ENCODE measurements around the gene VGLL4. TPM values are rescaled to one million over a fixed set of nuclear protein-coding genes. Genes with fewer than 3 reads are reported as not detected.

Gene VGLL4
- total RNA-seq, 1 donor from 2014 or later = 29.3 TPM

- Histone ChIP-seq H3K27me3 (ENCODE audit: low read depth) (no peaks in the 10 kb centered on the region), H3K4me1 (peaks cover 100% of the 10 kb centered on the region), H3K36me3 (peaks cover 37% of the 10 kb centered on the region), H3K27ac (replicated peaks) (peak overlapping the region; percentile 83), H3K4me3 (no peak overlapping the region), H3K9me3 (replicated peaks) (no peaks in the 10 kb centered on the region)
- DNase-seq = no peak
- intact Hi-C loops (cut with micrococcal nuclease) = no loop called here
- no peak for TF ChIP-seq CTCF (IDR thresholded peaks at IDR 0.05; ENCODE audit: borderline replicate concordance)
These were observed 80.4 kb downstream of the VGLL4 start for GRCh38 chr3:11563159-11563864.

DNA sequence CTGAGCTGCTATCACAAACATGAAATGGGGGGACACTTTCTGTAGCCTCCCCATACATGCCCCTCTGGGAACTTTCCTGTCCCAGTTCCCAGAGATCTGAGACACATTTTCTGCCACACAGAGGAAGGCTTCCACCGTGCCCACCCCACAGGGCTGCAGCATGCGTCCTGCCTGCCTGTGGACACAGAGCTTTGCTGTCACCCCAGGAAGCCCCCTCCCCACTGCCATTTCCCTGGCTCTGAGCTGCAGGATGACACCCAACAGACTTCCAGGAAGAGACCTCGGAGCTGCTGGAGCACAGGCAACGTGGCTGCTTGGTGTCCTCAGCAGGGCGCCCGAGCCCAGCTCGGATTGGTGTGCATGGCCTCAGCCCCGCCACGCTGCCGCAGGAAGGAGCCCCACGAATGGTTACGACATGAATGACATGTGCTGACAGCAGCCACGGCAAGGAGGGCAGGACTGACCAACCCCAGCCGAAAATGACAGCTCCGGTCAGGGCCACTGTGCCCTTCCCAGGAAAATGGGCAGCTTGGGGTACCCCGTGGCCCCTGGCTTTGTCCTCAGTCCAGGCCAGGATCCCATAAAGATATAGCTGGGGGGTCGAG is 81.3 kb downstream of the VGLL4 start:
- Histone ChIP-seq H3K4me3 (no peak overlapping the region), H3K27me3 (ENCODE audit: low read depth) (no peaks in the 10 kb centered on the region), H3K4me1 (peaks cover 100% of the 10 kb centered on the region), H3K36me3 (peaks cover 40% of the 10 kb centered on the region), H3K27ac (replicated peaks) (peak overlapping the region; percentile 83), H3K9me3 (replicated peaks) (no peaks in the 10 kb centered on the region)
- no peak for DNase-seq
- intact Hi-C loops (cut with micrococcal nuclease) = no loop called here
- no peak for TF ChIP-seq CTCF (IDR thresholded peaks at IDR 0.05; ENCODE audit: borderline replicate concordance)

- Histone ChIP-seq H3K36me3 (peaks cover 37% of the 10 kb centered on the region), H3K4me3 (no peak overlapping the region), H3K27me3 (ENCODE audit: low read depth) (no peaks in the 10 kb centered on the region), H3K27ac (replicated peaks) (peak overlapping the region; percentile 83), H3K9me3 (replicated peaks) (no peaks in the 10 kb centered on the region), H3K4me1 (peaks cover 100% of the 10 kb centered on the region)
- no peak for DNase-seq
- intact Hi-C loops (cut with micrococcal nuclease) = no loop called here
- no peak for TF ChIP-seq CTCF (IDR thresholded peaks at IDR 0.05; ENCODE audit: borderline replicate concordance)
These were observed 83.0 kb downstream of the VGLL4 start for GRCh38 chr3:11560746-11561145.

GRCh38 chr3:11559816-11560633 is 83.7 kb downstream of the VGLL4 start:
- peaks cover 100% of the 10 kb centered on the region for H3K4me1 ChIP-seq
- peak overlapping the region; percentile 83 for H3K27ac ChIP-seq (replicated peaks)
- peaks cover 44% of the 10 kb centered on the region for H3K36me3 ChIP-seq
- H3K27me3 ChIP-seq (ENCODE audit: low read depth) = no peaks in the 10 kb centered on the region
- no peak overlapping the region for H3K4me3 ChIP-seq
- no peak for TF ChIP-seq CTCF (IDR thresholded peaks at IDR 0.05; ENCODE audit: borderline replicate concordance)
- no peaks in the 10 kb centered on the region for H3K9me3 ChIP-seq (replicated peaks)
- DNase-seq = peak; percentile 25
- intact Hi-C loops (cut with micrococcal nuclease) = no loop called here

DNA sequence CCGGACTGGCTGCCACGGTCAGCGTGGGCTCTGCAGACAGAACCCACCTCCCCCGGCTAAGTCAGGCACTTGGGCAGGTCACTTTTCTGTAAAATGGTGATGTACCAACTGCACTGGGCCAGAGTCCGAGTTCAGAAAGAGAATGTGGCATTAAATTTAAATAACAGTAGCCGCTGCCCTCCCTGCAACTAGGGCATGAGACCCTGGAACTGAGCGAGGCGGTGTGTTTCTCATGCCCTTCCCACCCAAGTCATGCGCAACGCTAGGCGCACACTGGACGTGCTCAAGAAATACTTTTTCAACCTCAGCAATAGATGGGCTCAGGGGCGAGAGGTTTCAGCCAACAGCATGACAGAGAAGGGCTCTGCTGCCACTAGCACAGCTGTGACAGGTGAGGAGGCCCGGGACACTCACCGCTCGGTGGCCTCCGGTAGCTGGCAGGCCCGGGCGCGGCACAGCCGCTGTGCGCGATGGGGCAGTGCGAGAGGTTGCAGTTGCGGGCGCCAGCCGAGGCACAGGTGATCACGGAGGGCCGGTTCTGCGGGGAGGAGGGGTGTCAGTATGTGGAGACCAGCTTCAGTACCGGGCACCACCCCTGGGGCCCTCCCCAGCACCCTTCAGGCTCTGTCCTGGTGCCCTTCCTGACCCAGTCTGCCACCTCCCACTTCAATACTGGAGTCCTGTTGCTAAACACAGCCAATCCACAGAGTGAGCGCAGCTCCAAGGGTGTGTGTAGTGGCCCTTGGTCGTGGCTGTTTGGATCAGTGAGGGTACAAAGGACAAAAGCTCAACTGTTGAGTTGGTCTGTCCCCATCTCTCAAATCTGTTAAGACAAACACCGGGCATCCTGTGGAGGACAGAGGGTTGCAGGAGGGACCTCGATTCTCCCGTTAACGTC is 84.5 kb downstream of the VGLL4 start:
- H3K9me3 ChIP-seq (replicated peaks) = no peaks in the 10 kb centered on the region
- no peaks in the 10 kb centered on the region for H3K27me3 ChIP-seq (ENCODE audit: low read depth)
- H3K4me1 ChIP-seq = peaks cover 100% of the 10 kb centered on the region
- peaks cover 44% of the 10 kb centered on the region for H3K36me3 ChIP-seq
- peak; percentile 14 for DNase-seq
- peak overlapping the region; percentile 83 for H3K27ac ChIP-seq (replicated peaks)
- peak; percentile 9 for TF ChIP-seq CTCF (IDR thresholded peaks at IDR 0.05; ENCODE audit: borderline replicate concordance)
- no peak overlapping the region for H3K4me3 ChIP-seq
- intact Hi-C loops (cut with micrococcal nuclease) = no loop called here

All from left ventricle myocardium inferior (tissue), 1 donor.